Effector CD8-positive, alpha-beta T cell (primary cell): ENCODE measurements around the gene ACAP2.
"Not testable (repeated sequence)": the region's sequence is repeated elsewhere in the genome, so short reads cannot be mapped to it uniquely, and the experiment has no call there.

Experiments
- DNase-seq: peaks from one replicate; lab custom pipeline; 2025; lab: John Stamatoyannopoulos, UW

ACAP2 gene

GRCh38 chr3:195291121-195291520 is 151.7 kb downstream of the ACAP2 start:
- no peak for DNase-seq

GRCh38 chr3:195290643-195291042 is 152.2 kb downstream of the ACAP2 start:
- not testable (repeated sequence) for DNase-seq

DNA sequence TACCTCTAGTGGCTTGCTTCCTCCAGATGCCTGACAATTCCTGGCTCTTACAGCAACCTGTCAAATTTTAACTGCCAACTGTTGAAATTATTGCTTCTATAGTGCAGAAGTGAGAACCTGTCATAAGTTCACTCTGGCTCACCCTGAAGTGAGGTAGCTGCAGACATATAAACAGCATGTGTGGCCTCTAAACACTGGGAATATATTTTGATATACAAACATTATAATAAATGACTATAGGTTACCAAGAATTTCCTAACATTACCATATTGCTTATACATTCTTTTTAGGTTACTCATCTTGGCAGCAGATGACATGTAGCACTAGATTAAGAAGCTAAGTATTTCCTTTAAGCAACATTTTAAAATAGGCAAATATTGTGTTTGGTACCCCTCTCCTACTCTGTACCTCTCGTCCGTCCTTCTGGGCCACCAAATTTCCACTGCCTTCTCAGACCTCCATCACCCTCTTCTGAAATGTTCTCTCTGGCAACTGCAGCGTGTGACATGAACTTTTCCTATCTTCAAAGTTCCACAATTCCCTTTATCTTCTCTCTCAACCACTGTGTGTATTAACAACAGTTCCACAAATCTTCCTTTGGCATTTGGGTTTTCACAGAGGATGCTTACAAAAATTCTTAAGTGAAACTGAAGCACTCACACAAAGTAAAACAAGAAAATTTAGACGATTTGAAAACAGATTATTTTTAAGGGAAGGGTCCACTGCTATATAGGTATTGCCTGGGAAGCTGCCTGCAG is 156.5 kb downstream of the ACAP2 start:
- DNase-seq = no peak

DNA sequence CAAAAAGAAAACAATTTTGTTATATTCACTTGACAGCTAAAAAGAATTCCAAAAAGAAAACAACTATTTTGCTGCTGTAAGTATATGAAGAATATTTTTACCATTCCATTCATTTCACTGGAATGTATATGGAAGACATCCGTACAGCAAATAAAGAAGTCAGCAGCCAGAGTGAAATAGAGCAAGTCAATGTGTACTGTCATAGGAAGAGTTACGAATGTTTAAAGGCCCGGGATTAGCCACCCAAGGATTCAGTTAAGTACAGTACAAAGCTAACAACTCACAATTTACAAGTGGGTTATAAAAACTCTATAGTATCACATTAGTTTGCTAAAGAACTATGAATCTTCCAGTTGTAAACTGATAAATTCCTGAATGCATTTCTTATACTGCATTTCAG is 157.4 kb downstream of the ACAP2 start:
- DNase-seq = no peak

DNA sequence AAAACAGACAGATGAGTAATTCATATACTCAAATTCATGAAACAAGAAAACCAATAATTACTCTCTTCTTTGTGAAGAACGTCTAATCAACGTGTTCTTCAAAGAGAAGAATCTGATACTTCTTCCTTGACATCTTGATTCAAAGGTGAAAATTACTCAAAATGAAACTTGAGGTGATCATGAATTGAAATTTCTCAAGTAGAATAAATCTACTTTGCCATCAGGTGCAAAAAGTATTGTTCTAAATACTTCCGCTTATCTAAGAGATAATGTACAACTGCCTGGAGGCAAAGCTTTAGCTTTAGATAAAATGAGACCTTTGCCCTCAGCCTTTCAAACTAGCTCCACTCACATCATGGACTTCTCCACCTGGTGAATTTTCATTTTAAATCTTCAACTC is 158.0 kb downstream of the ACAP2 start:
- no peak for DNase-seq

DNA sequence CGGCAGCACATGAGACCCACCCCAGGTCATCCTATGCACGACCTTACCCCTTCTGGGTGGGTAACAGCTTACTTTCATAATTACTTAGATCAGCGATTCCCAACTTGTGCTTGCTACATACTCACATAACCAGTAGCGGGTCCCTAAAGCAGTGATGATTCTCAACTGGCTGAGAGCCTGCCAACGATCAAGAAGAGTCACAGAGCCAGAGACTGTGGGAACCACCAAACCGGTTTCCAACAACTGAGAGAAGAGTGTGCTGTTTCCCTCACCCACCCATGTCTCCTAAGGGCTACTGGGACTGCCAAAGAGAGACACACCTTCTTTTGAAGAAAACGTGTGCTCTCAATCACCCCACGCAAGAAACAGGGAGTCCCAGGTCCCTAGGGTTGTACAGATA is 159.9 kb downstream of the ACAP2 start:
- no peak for DNase-seq

DNA sequence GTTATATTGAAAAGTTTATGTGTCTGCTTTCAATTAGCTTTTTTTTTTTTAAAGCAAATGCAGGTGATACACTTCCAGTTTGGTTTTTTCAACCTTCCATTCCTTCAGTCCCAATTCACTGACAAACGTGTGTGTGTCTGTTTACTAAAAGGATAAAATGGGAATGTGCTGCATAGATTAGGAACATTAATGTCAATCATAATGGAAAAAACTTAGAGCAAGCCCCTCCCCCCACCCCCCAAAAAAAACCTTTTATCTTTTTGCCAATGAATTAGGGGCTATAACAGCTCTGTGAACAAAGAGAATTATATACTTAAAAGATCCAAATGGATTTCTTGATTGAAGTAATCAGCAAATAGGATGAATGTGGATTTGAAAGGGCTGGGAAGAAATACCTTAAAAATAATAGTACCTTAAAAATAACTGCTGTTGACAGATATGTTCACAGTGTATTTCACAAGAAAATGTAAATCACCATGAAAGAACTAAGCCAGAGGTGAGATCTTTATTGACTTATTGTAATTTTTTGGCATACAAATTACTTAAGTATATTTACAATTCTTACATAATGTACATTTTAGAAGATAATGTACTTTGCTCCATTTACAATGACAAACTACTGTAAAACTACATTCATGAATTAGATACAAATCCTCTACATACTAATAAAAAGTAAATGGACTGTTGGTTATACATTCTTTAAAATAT is 168.4 kb downstream of the ACAP2 start:
- no peak for DNase-seq

GRCh38 chr3:195271410-195272243 is 171.2 kb downstream of the ACAP2 start:
- DNase-seq = peak; percentile 69

DNA sequence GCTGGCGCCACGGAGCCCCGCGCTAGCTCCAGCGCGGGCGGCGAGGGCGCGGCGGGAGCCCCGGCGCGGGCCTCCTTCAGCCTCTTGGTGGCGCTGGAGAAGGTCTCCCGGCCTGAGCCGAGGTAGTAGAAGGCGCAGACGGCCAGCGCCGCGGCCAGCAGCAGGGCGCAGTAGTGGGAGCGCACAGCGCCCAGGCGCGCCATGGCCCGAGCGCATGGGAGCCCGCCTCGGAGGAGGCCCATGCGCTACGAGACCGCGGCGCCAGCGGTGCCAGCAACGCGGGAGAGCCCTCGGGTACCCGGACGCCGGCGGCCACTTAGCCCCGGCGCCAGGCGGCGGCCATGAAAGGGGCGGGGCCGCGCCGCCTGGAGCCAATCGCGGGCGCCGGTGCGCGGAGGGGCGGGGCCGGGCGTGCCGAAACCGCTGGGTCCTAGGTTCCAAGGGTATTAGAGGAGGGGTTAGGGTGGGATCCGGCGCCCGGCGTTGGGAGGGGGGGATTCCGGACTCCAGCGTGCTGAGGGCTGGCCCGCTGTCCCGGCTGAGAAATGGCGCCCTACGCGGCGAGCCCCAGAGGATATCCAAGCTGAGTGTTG is 171.9 kb downstream of the ACAP2 start, which contains the start of gene XXYLT1:
XXYLT1 (minus strand) TSS at position 343 of the 593 bp plus-strand sequence; CDS start at position 242, 101 bp downstream.
- peak; percentile 76 for DNase-seq

- peak; percentile 10 for DNase-seq
These were observed 172.6 kb downstream of the ACAP2 start for GRCh38 chr3:195270079-195270816.

- no peak for DNase-seq
These were observed 173.3 kb downstream of the ACAP2 start for GRCh38 chr3:195269375-195270078.

DNA sequence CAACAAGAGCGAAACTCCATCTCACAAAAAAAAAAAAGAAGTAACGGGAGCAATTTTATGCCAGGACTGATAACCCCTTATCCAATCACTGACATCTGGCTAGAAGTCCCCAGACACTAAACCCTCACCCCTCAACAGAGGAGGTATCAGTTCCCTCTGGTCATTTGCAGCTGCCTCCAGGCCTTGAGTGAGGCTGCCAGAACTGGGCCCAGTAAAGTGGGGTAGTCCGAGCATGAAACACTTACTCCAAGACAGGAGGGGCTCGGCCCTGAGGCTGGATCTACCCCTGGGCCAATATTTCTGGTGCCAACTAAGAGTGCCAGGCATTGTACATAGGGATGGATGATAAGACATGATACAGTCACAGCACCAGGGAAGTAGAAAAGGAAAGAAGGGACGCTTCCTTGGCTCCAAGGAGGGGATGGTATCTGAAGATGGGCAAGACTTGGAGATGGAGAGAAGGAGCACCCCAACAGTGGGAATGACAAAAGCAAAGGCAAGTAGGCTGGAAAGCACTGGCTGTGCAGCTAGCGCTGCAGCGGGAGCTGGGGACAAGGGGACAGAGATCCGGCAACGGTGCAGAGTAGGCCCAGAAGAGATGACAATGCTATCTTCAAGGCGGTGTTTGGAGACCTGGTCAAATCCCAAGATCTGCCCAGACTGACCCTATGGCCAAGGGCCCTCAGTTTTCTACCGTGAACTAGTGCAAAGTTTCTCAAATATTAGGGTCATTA is 174.1 kb downstream of the ACAP2 start:
- no peak for DNase-seq

GRCh38 chr3:195267096-195267495 is 175.7 kb downstream of the ACAP2 start:
- DNase-seq = no peak

- no peak for DNase-seq
These were observed 176.4 kb downstream of the ACAP2 start for GRCh38 chr3:195266428-195266827.

DNA sequence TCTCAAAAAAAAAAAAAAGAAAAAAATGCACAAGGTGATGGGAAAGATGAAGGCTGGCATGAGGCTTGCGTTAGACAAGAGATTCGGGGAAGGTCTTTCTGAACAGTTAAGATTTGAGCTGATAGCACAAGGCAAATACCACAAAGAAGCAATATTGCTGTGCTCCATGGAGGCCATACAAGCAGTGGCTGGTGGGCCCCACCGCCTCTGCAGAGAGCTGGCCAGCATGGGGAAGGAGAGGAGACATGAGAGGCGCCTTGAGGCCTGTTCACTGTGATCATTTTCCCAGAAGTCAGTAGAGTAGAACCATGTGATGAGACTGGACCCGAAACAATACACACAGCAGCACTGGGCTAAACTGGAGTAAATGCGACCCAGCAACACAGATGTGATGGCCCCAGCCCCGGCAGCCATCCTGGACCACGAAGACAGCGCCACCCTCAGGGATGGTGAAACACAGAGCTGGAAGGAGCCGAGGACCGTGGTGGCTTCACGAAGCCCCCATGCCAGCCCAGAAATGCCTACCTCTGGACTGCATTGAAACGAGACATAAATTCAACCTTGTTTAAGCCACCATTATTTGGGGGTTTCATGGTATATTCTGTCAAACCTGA is 177.3 kb downstream of the ACAP2 start:
- no peak for DNase-seq

- no peak for DNase-seq
These were observed 178.8 kb downstream of the ACAP2 start for GRCh38 chr3:195263925-195264600.

DNA sequence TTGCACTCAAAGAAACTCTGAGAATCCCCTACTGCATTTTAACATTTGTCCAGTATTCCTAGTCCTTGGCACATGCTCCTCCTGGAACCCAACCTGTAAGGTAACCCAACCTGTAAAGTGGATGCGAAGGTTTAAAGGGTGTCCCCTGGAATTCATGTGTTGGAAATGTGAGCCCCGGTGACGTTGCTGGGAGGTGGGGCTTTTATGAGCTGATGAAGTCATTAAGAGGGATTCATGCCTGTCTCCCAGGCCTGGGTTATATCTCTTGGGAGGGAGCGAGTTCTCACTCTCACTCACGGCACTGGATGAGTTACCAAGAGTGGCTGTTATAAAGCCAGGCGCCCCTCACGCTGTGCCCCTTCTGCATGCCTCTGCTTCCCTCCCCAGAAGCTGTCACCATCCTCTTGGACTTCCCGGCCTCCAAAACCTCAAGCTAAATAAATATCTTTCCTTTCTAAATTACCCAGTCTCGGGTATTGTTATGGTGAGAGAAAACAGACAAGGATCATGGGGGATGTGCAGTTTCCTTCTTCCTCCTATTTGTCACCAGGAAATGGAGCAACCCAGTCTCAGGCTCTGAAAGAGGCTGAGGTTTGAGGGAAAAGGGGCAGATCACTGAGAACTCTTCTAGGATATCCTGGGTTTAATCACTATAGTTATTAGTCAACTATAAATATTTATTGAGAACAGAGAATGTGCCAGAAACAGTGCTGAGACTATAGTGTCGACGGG is 179.5 kb downstream of the ACAP2 start:
- no peak for DNase-seq

DNA sequence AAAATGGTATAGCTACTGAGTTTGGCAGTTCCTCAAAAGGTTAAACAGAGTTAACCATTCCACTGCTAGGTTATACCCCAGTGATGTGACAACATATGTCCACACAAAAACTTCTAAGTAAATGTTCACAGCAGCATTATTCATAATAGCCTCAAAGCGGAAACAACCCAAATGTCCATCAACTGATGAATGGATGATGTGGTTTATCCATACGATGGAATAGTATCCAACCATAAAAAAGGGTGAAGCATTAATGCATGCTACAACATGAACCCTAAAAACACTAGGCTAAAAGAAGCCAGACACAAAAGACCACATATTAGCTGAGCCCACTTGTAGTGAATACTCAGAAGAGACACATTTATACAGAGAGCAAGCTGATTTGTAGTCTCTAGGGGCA is 180.9 kb downstream of the ACAP2 start:
- no peak for DNase-seq
